Brain microvascular endothelial cell (primary cell): ENCODE results near the gene DCHS1.

Experiments
- DNase-seq: peaks from one replicate; pipeline ENCODE4 v3.0.0-alpha.2; 2020
- H3K27ac ChIP-seq: fragments of 250-450 bp; sonication (Bioruptor Pico); 2 replicates; pipeline ENCODE4 v1.5.1; 2020; ENCODE audit warnings: mild to moderate bottlenecking, moderate library complexity
- H3K27me3 ChIP-seq: fragments of 250-450 bp; sonication (Bioruptor Pico); replicated peaks from 2 replicates; pipeline ENCODE4 v1.5.1; 2020; ENCODE audit warnings: mild to moderate bottlenecking
- H3K36me3 ChIP-seq: fragments of 250-450 bp; sonication (Bioruptor Pico); replicated peaks from 2 replicates; pipeline ENCODE4 v1.5.1; 2020; ENCODE audit warnings: mild to moderate bottlenecking
- H3K4me3 ChIP-seq: 2 replicates; pipeline ENCODE4 v1.5.1; 2011; ENCODE audit warnings: low read depth, mild to moderate bottlenecking, control low read depth, low read length, moderate library complexity
- CTCF ChIP-seq: IDR thresholded peaks from 2 replicates; pipeline ENCODE4 v1.5.1; 2011; ENCODE audit warnings: low read depth, mild to moderate bottlenecking, moderate library complexity, low read length, control low read depth, inconsistent platforms; ENCODE audit errors: missing control alignments
- in situ Hi-C: cut with HindIII; loops from 2 replicates; pipeline ENCODE4 v1.10.0; 2017; ENCODE audit warnings: low sequenced_read_pairs, low pct_ligation_motif_present

DCHS1 gene

GRCh38 chr11:6638429-6638828 lies 17.2 kb downstream of the DCHS1 start:
- DNase-seq, result no peak
- in situ Hi-C loops, result no loop called here
- Histone ChIP-seq H3K27me3 (peaks cover 1% of the 10 kb centered on the region), H3K27ac (no peak overlapping the region), H3K4me3 (no peak overlapping the region), H3K36me3 (no peaks in the 10 kb centered on the region)
- TF ChIP-seq CTCF, result no peak

- Histone ChIP-seq H3K27ac (no peak overlapping the region), H3K4me3 (no peak overlapping the region), H3K36me3 (no peaks in the 10 kb centered on the region), H3K27me3 (no peaks in the 10 kb centered on the region)
- in situ Hi-C loops, result no loop called here
- no peak for DNase-seq
- no peak for TF ChIP-seq CTCF
Measured at GRCh38 chr11:6637871-6638270, 17.7 kb downstream of the DCHS1 start.

GRCh38 chr11:6636480-6636879 lies 19.1 kb downstream of the DCHS1 start:
- Histone ChIP-seq H3K27ac (no peak overlapping the region), H3K4me3 (no peak overlapping the region), H3K27me3 (no peaks in the 10 kb centered on the region), H3K36me3 (no peaks in the 10 kb centered on the region)
- no peak for DNase-seq
- in situ Hi-C loops, result no loop called here
- no peak for TF ChIP-seq CTCF

- in situ Hi-C loops, result no loop called here
Measured at GRCh38 chr11:6635082-6635932, 20.3 kb downstream of the DCHS1 start.

GRCh38 chr11:6634534-6634933 lies 21.1 kb downstream of the DCHS1 start:
- Histone ChIP-seq H3K4me3 (no peak overlapping the region), H3K27me3 (no peaks in the 10 kb centered on the region), H3K36me3 (no peaks in the 10 kb centered on the region), H3K27ac (no peak overlapping the region)
- in situ Hi-C loops, result no loop called here
- TF ChIP-seq CTCF, result no peak
- DNase-seq, result no peak

More at GRCh38 chr11:6635082-6635932, 20.3 kb downstream of the DCHS1 start:
- Histone ChIP-seq H3K36me3 (no peaks in the 10 kb centered on the region), H3K27me3 (no peaks in the 10 kb centered on the region), H3K4me3 (no peak overlapping the region), H3K27ac (no peak overlapping the region)
- no peak for DNase-seq
- no peak for TF ChIP-seq CTCF
